ENCODE data around the gene ATG101.
A peak's percentile ranks its signal among the peaks of the same experiment; 100 is the strongest.

The ATG101 gene

DNA sequence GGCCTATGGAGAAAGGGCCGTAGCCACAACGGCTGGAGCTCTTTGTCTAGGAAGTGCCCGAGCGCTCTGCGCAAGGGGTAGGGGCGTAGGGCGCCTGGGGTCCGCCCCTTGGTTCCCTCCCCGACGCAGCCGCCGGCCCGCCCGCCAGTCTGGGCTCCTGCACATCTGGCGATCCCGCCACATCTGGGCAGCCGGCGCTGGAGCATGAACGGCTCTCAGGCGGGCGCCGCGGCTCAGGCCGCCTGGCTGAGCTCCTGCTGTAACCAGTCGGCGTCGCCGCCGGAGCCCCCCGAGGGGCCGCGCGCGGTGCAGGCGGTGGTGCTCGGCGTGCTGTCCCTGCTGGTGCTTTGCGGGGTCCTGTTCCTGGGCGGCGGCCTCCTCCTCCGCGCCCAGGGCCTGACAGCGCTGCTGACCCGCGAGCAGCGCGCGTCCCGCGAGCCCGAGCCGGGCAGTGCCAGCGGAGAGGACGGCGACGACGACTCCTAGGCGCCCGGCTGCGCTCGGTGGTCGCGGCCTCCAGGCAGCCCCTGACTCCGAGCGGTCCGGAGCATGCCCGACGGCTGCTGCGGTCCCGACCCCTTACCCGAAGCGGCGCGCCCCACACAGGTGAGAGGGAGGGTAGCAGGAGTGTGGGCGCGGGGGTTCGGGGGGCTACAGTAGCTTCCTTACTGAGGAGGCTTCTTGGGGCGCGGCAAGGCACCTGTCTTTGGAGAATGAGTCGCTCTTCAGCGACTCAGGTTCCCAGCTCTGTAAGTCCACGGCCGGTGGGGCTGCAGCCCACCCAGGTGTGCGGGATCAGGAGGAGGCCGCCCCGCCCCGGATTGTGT lies 10.0 kb downstream of the ATG101 start, which contains the start of gene SMIM41:
Gene SMIM41 (plus strand): TSS at position 129 of the 827 bp plus-strand sequence. CDS start 76 bp downstream, at position 205.
- no peak for DNase-seq (ENCODE audit: low spot score)

DNA sequence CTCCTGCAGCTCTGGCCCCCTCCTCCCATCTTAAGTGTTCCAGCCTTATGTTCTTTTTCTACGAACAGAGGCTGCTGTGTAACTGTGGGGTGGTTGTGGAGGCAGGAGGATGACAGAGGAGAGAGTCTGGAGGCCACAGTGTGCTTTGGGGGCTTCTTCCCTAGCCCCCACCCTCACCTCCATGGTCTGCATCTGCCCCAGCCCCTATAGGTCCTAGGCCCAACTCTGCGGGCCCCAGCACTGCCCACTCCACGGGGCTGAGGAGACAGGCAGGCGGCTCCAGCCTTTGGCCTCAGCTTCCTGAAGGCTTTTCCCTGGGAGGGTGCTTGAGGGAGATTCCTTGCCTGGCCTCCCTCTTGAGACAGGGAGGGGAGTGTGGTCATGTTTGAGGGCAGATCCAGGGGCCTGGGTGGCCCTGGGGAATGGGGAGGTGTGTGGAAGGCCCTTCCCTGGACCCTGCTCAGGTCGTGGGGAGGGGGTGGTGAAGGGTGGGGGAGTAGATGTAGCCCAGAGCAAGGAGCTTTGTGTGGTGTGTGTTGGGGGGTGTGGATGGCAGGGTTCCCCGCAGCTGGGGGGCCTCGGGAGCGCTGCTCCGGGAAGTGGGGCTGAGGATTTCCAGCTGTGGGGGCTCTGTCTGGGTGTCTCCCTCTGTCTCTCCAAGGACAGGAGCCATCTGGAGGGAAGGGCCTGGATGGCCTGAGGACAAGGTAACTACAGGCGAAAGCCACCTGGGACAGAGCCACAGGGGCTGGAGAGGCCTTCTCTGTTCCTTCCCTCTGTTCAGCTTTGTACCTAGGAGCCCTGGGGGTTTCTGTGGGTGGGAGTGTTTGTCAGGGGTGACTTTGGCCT lies 10.8 kb downstream of the ATG101 start:
- no peak for DNase-seq (ENCODE audit: low spot score)

DNA sequence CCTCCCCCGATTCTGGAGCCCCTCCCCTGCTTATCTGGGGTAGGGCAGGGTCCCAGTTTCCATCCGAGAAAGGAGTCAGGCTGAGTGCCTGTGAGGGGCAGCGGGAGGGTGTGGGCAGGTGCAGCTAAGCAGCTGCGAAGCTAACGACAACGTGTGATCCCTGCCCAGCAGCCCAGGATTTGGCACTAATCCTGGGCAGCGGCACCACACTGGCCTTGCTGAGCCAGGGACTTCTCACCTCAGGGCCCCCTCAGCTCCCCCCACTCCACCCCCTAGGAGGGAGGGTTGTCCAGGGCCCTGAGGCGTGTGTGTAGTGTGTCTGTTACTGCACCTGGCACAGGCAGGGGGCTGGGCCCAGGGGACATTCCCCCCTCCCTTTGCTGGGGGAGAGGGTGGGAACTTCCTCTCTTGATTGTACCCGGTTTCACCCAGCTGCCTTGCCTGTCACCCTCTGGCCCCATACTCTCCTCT lies 11.5 kb downstream of the ATG101 start:
- no peak for DNase-seq (ENCODE audit: low spot score)

DNA sequence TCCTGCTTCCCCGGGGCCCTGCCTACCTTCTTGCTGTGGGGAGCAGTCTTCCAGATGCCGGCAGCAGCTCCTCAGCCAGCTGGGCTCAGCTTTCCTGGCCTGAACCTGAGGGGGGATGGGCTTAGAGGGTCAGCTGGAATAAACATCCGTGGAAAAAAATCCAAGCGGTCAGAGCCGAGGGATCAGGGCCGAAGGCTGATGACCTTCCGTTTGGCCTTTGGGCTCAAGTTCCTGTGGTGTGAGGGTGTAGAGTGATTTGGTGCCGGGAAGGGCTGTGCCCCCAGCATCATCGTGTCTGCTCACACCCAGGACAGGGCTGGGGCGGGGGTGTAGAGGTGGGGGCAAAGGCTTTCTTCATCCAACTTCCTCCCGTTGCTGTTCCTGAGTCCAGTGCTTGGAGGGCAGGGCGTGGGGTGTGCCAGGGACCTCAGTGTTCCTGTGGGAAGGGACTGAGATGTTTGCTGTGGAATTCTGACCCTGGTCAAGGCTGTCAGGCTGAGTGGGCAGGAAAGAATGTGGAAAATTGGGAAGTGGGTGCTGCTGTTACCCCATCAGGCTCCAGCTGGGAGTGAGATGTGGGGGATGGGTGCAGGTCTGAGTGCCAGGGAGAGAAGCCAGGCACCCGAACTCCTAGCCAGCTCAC lies 12.4 kb downstream of the ATG101 start:
- DNase-seq (ENCODE audit: low spot score), result peak; percentile 61

DNA sequence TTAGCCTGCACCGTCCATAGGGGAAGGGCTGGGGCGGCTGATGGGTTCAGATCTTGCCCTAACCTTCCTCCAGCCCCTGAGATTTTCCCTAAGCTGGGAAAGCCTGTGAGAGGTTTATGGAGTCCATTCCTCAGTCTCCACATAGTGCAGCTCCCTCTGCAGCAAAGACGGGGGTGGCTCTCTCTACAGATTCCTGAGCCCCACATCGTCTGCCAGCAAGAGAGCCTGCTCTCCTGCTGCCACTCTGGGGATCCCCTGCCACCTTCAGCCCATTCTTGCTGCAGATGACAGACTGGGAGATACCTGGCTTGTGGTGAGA lies 12.8 kb downstream of the ATG101 start:
- DNase-seq (ENCODE audit: low spot score), result no peak

DNA sequence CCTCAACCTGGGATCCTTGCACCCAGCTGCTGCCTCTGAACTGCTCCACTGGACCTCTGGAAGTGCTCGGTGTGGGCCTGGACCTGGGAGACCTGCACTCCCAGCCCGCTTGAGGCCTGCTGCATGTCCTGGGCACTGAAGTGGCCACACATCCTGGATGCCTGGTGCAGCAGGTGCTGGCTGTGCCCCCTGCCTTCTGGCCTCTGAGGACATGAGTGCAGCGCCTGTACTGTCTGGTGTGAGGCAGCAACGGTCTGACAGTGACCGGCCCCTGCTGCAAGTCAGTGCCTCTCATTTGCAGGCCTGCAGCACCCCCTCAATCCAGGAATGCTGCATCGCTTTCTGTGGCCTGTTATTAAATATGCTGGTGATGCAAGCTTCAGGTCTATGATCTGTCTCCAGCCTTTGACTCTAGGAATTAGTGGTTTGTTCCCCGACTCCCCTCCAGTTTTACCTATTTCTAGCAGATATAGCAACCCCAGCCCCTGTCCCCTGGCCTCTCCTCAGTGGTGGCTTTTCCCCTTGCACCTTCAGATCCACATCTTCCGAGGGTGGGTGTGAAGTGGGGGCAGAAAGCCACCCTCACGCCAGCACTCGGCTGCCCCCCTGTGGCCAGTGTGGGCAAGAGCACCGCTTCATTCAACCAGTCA lies 13.3 kb downstream of the ATG101 start:
- DNase-seq (ENCODE audit: low spot score), result peak; percentile 89

DNA sequence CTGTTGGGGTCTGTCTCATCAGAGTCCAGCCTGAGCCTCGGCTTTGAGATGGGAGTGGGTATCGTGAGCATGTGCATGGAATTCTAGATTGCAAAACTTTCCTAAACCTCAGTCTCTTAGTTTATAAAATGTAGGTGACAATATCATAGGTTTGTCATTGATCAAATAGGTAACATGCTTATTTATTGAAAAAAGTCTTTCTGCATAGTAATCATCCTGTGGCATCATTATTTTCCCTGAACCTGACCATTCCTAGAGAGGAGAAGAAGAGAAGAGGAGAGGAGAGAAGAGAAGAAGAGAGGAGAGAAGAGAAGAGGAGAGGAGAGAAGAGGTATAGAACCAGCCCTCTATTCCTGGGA lies 13.8 kb downstream of the ATG101 start:
- DNase-seq (ENCODE audit: low spot score), result no peak

DNA sequence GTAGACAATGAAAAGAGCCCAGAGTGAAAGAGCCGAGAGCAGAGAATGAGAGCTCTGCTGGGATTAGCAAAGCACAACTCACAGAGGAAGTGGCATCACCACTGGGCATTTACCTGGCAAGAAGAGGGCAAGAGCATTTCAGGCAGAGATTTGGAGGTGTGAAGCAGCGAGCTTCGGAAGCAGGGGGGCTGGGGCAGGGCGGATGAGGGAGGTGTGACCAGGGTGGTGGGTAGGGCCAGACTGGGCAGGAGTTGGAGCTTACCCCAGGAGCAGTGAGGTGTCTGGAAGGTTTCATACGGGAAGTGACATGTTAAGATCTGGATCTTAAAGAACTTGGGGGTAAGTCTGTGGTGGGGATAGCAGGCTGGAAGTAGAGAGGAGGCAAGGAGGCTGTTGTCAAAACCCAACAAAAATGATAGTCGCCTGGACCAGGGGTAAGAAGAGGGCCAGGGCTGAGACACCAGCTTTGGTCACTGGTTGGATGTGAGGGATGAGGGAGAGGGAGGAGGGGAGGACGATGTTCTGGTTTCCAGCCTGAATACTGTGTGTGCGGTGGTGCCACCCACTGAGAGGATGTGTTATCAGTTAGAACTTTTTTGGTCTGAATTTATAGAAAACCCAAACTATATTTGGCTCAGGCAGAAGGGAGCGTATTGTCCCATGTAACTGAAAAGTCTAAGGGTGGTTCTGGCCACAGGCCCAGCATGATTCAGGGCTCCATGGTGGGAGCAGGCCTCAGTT lies 14.9 kb downstream of the ATG101 start:
- DNase-seq (ENCODE audit: low spot score), result no peak

DNA sequence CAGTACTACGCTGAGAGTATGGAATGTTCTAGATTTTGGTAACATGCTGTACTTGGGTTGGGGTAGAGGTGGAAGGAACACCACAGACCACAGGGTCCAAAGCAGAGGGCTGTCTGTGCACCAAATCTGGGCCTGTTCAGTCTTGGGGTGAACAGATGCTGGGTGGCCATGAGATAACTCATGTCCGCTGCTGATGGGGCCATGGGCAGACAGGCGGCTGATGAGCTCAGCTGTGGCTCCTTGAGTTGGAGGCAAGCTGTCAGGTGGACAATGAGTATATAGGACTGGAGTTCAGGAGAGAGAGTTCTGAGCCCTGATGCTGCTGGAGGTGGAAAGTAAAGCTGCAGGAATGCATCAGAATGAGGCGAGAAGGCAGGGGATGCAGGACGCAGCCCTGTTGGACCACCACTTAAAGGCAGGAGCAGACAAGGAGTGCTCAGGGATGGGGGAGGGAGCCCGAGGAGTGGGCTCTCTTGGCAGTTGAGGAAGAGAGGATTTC lies 16.0 kb downstream of the ATG101 start:
- no peak for DNase-seq (ENCODE audit: low spot score)

DNA sequence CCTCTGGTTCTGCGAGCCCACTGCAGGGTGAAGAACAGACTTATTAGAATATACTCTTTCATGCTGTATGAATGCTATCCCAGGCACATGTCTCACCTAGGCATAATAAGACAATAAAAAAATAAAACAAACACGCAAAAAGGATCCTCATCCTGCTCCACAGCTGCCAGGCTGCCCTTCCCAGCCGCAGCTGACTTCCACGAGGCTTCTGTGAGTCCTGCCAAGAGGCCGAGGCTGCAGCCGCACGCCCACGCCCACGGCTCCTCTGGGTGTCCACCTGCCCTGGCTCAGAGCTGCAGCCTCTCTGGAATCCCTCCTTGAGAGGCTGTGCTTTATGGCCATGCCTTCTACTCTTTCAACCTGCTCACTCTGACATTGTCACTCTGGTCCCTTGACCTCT lies 16.6 kb downstream of the ATG101 start:
- DNase-seq (ENCODE audit: low spot score), result peak; percentile 71

DNA sequence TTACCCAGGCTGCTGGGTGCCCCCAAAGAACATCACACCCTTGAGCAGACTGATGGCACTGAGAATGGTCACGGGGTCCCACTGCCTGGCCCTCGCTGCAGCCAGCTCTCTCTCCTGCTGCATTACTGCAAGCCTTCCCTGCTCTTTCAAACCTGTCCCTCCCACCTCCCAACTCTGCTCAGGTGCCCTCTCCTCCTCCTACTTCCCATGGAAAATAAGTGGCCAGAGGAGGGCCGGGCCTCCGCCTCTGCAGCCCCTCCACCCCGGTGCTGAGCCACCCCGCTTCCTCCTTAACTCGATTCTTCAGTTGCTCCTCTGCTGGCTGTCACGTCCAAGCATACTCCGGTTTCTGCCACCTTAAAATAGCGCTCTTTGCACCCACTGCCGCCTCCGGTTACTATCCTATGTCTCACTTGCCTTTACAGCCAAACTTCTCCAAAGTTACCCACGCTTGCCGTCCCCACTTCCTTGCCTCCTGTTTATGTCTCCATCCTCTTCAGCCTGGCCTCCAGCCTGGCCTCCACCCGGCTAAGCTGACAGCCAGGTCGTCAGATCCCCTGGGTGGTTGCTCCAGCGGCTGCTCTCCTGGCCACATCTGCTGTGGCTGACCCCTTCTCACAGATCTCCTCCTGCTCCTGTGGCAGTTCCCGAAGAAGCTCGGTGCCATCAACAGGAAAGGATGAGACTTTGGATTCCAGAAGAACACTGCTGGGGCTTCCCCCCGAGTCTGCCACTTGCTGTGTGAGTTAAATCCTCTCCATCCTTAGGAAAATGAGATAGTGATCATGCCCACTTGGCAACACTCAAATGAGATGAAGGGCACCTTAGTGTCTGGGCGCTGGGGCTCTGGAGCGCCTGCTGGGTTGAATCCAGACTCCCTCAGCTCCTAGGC lies 17.4 kb downstream of the ATG101 start:
- no peak for DNase-seq (ENCODE audit: low spot score)

DNA sequence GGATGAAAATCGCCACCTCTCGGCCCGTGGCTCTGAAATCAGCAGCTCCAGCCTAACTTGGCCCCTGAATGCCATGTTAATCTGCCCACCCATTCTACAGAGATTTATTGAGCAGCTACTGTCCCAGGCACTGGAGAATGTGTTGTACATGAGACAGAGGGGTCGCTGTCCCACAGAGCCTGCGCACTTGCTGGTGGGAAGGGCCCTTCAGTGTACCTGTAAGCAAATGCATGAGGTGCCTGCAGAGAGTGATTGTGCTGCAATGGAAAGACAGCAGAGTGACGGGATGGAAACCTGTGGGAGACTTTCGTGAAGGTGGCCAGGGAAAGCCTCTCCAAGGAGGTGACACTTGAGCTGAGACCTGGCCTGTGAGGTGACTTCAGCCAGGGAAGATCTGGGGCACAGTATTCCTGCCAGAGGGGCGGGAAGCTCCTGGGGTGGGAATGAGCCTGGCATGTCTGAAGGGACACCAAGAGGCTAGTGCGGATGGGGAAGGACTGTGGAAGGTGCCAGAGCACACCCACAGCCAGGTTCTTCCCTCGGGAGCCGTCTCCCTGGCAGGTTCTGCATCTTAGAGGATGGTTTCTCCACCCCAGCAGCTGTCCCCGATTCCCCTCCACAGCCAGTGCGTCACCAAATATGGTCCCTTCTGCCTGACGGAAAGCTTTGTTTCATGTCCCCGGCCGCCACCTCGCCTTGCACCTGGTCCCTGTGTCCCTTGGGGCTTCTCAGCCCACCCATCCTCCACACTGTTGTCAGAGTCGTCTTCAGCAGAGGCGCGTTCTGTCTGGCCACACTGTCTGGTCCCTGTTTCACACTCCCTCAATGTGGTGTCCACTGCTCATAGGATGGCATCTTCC lies 18.4 kb downstream of the ATG101 start:
- no peak for DNase-seq (ENCODE audit: low spot score)

DNA sequence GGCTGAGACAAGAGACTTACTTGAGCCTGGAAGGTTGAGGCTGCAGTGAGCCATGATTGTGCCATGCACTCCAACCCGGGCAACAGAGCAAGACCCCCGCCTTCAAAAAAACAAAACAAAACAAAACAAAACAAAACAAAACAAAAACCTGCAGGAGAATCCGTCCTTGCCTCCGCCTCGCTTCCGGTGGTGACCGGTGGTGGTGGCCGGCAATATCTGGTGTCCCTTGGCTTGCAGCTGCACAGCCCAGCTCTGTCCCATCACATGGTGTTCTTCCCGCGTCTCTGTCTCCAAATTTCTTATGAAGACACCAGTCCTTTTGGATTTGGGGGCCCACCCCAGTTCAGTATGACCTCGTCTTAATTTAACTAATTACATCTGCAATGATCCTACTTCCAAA lies 19.7 kb downstream of the ATG101 start:
- DNase-seq (ENCODE audit: low spot score), result no peak

DNA sequence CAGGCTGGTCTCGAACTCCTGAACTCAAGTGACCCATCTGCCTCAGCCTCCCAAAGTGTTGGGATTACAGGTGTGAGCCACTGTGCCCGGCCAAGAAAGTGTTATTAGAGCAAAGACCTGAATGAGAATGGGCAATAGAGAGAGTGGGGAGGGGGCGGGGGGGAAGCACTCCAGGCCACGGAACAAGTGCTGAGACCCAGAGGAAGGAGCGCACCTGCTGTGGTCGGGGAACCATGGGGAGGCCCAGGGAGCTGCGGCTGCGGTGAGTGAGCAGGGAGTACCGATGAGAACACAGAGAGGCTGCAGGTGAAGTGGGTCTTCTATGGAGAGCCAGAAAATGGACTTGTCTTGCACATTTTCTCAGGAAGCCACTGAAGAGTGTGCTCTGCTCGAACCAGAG lies 20.5 kb downstream of the ATG101 start:
- no peak for DNase-seq (ENCODE audit: low spot score)

DNA sequence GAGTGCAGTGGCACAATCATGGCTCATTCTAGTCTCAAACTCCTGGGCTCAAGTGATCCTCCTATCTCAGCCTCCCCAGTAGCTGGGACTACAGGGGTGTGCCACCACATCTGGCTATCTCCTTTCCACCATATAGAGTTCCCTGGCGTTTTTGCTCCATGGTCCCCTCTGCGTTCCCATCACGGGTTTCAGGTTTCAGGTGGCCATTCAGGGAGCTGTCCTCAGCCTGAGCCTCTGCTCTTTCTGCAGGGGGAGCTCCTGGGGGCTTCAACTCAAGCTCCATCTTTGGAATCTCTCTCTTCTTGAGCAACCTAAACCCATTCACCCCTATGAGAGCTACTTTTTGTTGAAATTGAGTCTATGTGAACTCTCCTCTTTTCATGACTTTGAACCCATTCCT lies 21.3 kb downstream of the ATG101 start:
- DNase-seq (ENCODE audit: low spot score), result no peak

DNA sequence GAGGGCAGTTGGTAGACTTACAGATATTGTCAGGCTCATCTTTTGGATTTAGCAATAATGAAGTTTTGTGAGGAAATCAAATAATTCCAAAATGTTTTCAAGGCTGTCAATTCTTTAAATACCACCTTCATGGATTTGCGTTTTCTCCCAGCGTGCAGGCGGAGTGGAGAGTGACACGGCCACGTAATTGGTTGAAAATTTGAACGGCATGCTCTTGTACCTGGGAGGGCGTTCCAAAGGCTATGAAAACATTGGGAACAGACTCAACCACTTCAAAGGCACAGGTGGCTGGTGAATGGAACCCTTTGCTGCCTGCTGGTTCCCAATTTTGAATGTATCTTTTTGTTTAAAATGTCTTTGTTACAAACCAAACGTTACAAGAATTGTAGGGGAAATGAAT lies 22.1 kb downstream of the ATG101 start:
- DNase-seq (ENCODE audit: low spot score), result no peak

DNA sequence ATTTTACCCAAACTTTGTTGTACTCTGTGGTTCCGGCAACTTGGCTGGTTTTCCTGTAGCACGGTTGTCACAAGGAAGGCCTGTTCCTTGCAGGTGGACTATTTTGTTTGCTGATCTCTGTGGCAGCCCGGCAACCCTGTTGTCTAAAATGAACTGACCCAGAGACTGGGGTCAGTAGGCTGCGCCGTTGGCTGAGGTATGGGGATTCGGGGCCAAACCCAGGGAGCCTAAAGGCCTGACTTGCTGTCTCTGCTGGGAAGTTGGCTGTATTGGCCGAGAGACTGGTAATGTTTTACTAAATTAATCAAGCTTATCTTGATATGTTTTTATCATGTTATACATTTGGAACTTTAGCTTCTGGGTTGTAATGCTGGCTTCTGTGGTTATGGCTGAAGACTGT lies 23.6 kb downstream of the ATG101 start:
- no peak for DNase-seq (ENCODE audit: low spot score)

DNA sequence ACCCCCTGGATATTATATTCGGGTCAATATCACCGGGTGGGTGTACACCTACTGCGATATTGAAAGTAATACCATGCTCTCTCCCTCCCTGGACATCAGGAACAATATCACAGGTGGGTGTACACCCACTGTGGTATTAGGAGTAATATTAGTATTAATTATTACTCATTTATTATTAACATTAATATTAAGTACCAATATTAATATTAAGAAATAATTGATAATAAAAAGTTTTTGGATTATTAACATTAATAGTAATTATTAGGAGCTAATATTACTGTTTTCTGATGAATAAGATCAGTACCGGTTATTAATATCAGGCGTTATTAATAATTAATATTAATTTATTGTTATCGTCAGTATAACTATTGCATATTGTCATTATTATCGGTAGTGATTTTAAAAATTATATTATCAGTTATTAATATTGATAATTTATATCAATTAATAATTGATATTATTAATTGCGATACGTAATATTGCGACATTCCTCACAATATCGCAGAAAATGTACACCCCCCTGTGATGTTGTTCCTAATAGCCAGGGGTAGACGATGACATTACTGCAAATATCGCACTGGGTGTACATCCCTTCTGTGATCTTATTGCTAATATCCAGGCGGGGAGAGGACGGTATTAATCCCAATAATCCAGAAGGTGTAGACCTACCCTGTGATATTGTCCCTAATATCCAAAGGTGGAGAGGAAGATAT lies 26.7 kb downstream of the ATG101 start:
- DNase-seq (ENCODE audit: low spot score), result no peak

All from AG20443 (cell line).